SKM-1 treated with dmso at 0.1 percent for 144 hours (cell line): ENCODE results near the gene SNX18.
A peak's percentile ranks its signal among the peaks of the same experiment; 100 is the strongest.
"Not testable (repeated sequence)": the region's sequence is repeated elsewhere in the genome, so short reads cannot be mapped to it uniquely, and the experiment has no call there.

Experiments
- DNase-seq: peaks from one replicate; lab custom pipeline; 2025; ENCODE audit not compliant: unreplicated experiment; lab: John Stamatoyannopoulos, UW

The SNX18 gene

DNA sequence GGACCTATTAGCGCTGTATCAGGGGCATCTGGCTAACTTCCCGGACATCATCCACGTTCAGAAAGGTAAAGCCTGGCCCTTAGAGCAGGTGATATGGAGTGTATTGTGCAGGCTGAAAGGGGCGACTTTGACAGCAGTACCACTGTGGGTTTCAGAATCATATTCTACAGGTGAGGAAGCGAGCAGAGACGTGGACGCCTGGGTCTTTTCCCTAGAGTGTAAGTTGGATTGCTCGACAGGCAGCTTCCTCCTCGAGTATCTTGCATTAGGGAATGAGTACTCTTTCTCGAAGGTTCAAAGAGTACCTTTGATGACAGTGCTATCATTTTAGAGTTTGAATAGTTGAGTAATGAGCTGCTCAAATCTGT, 1.9 kb downstream of the SNX18 start:
- DNase-seq: no peak

DNA sequence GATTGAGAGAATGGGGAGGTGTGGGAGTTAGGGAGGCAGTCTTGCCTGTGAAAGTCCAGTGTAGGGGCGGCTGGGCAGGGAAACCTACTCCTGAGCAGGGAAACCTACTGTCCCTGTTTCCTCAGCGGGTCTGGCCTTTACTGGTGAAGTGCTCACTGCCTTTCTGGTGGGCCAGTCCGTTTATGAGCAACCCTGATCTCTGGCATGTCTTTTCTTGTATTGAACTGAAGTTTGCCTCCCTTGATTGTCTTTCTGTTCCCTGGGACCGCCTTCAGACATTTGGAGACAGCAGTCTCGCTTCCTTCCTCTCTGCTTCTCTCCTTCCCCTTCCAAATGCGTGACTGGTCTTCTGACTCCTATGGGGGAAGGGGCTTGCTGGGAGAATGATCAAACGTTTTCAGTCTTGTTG, 2.9 kb downstream of the SNX18 start:
- DNase-seq: peak; percentile 67

- DNase-seq: no peak
These were observed 3.4 kb downstream of the SNX18 start for GRCh38 chr5:54520940-54521339.

GRCh38 chr5:54521856-54522479, 4.4 kb downstream of the SNX18 start:
- DNase-seq: no peak

DNA sequence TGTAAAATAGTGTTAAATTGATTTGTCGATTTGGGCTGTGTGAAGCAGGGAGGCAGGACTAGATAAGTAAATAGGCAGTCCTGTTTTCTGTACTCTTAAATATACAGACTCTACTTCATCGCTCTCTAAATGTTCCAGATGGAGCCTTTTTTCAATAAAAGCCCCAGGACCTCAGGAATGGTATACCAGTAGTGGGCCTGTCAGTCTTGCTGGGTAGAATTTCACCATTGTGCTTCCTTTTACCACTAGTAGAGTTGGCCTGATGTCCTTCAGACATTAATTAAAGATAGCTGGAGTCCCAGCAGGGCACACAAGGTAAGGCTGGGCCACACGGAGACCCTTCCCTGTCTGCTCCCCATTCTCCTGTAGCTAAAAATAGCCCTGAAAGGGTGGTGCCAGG, 6.0 kb downstream of the SNX18 start:
- no peak for DNase-seq

- peak; percentile 41 for DNase-seq
These were observed 6.5 kb downstream of the SNX18 start for GRCh38 chr5:54524082-54524481.

DNA sequence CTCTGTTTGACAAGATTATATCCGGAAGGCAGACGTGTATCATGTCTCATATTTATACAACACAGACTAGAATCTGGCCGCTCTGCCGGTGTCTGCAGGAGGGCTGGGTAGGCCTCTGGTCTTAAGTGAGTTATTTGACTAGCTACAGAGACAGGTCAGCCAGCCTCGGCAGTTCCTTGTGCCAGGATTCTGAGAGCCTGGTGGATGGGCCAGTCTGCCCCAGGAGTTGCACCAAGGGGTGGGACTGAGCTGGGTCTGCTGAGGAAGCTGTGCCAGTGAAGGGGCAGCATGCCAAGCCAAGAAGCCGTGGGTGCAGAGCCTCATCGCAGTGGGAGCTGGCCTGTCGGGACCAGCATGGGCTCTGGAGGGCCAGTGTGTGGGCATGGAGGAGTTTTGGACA, 7.1 kb downstream of the SNX18 start:
- no peak for DNase-seq

DNA sequence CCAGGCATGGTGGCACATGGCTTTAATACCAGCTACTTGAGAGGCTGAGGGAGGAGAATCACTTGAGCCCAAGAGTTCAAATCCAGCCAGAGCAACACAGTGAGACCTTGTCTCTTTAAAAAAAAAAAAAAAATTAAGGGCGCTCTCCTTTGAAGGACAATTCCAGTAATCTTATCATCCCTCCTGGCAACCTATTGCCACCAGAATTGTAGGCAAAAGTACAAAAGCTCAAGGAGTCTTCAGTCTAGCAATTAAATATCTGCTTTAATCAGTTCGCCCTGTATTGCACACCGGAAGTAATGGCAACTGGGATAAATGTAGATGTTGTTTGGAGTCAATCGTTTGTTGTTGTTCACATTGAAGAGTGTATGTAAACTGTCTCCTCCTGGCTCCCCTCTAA, 7.7 kb downstream of the SNX18 start:
- DNase-seq: no peak

DNA sequence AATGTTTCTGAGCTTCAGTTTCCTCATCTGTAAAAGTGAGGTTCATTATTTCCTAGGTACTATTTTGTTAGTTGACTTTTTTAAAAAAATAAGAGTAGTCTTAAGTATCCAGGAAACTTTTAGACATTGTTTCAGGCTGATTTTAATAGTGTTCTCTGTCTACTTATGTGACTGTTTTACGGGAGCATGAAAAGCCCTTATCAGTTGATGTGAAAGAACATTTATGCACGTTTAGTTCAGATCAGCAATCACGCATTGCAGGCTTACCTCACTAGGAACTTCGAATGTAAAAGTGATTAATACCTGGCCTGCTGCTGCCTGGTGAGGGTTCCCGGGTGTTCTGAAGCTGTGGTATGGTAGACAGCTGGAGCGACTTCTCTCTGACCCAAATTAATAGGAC, 8.1 kb downstream of the SNX18 start:
- no peak for DNase-seq

- DNase-seq: no peak
These were observed 9.2 kb downstream of the SNX18 start for GRCh38 chr5:54526604-54527288.

- no peak for DNase-seq
These were observed 11.2 kb downstream of the SNX18 start for GRCh38 chr5:54528633-54529209.

- DNase-seq: no peak
These were observed 12.0 kb downstream of the SNX18 start for GRCh38 chr5:54529565-54529964.

- DNase-seq: no peak
These were observed 14.0 kb downstream of the SNX18 start for GRCh38 chr5:54531546-54531945.

DNA sequence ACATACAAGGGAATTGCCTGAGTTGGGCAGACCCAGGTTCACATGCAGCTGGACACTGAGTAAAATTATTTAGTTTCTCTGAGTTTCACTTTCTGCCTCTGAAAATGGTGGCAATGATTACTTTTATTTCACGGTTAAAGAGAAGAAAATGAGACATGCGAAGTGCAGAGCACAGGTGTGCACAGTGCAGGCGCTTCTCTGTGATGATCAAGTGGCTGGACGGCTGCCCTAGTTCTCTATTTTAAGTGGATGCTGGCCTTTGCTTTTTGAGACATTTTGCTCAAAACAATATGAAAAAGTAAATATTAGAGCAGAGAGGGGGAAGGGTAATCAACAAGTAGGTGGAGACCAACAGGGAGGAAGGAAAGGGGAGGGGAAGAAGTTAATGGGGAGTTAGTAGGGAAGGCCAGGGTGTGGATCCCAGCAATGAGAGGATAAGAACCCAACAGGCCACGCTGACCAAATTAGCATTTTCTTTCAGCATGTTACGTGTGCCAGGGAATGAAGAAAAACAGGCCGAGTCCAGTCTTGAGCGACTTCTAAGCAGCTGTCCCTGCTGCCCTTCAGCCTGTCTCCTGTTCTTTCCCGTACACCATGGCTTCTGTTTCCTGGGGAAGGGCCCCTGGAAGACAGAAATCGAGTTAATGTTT, 16.1 kb downstream of the SNX18 start:
- no peak for DNase-seq

DNA sequence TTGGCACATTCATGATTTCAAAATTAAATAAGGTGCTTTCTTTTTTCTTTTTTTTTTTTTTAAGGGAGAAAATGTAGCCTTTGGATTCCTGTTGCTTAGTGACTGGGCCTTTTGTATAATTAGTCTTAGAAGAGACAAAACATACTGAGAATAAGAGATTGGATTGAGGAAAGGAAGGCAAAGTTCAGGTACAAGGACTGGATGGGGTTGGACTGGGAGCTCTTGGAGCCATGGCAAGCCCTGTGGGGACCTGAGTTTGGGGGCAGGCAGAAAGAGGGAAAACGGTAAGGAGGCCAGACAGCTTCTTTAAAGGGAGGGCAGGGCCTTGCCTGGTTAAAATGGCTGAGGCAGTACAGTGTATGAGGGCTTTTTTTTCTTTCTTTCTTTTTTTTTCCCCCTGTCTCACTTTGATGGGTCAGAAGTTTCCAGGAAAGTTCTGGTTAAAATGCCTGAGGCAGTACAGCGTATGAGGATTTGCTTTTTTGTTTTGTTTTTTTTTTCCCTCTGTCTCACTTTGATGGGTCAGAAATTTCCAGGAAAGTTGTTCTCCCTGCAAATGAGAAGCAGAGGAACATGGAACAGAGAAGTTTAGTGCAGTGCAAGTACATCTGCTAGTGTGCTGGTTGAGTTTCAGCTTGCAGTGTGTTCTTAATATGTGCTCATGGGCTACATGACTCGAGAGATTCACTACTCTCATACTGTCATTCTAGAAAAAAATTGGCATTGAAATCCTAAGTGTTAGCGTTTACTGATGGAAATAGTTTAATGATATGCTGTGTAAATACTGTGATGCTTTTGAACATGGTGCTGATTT, 16.8 kb downstream of the SNX18 start:
- no peak for DNase-seq

DNA sequence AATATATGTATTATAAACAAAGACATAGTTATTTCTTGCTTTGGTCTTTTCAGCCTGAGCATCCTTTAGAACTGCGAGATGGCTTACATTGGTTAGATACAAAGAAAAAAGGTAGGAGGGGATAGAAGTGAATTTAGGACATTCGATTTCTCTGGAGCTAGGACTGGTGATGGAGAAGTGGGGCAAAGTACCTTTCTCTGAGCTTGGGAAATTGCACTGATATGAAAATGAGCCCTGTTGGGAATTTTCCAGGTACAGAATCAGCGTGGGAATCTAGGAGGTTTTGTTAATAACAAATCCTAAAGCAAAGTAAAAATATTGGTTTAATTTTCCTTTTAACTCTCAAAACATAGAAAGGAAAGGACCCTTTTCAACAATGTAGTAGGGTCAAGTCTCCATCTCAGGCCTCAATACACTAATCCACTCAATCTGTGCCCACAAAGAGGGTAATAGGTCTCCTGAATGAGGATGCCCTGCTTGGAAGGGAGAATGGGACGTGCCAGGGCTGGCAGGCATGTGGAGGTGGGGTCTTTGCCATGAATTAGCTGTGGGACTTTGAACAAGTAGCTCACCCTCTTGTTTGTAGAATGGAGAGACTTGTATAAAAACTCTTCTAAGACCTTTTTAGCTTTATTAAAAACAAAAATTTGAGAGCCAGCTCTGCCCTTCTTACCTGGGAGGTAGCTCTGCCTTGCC, 17.7 kb downstream of the SNX18 start:
- no peak for DNase-seq

- DNase-seq: not testable (repeated sequence)
These were observed 18.8 kb downstream of the SNX18 start for GRCh38 chr5:54536375-54536774.

GRCh38 chr5:54536861-54537260, 19.3 kb downstream of the SNX18 start:
- not testable (repeated sequence) for DNase-seq

GRCh38 chr5:54537725-54538124, 20.2 kb downstream of the SNX18 start:
- no peak for DNase-seq

DNA sequence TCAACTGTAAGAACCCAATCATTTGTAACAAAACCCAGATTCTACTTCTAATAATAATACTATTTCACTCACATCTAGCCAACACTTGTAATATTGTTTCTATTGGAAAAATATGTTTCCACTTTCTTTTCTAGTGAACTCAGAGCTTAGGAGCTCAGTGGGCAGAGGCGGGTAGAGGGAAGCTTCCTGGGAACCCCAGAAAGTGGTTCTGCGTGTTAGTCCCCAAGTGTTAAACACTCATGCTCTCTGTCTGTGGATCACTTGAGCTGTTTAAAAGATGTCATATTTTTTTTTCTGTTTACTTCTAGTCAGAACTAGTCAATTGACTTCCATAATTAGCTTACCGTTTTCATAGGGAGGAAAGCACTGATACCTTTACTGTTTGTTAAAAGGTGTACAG, 20.6 kb downstream of the SNX18 start:
- no peak for DNase-seq

DNA sequence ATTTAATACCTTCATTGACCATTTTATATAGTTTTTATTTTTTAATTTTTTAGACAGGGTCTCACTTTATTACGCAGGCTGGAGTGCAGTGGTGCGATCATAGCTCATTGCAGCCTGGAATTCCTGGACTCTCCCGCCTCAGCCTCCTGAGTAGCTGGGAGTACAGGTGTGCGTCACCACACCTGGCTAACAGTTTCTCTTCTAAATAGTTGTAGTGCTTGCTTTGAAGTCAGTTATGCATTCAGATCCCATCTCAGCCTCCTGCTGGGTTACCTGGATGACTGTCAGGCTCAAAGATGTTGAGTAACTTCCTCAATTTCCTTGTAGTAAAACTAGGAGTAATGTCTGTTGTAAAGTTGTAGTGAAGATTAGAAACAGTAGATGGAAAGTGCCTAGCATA, 21.4 kb downstream of the SNX18 start:
- no peak for DNase-seq
